ENCODE measurements around the gene BCL10. TPM values are rescaled to one million over a fixed set of nuclear protein-coding genes. Genes with fewer than 3 reads are reported as not detected.
A peak's percentile ranks its signal among the peaks of the same experiment; 100 is the strongest.
"Not testable (repeated sequence)": the region's sequence is repeated elsewhere in the genome, so short reads cannot be mapped to it uniquely, and the experiment has no call there.

Gene BCL10
- total RNA-seq, 2 donors from 2014 or later = 108 to 115 TPM

- no peak for ATAC-seq
- intact Hi-C loops (cut with DNase I, micrococcal nuclease) = no loop called here
- DNase-seq = peak in 1 of 2 donors; percentile 31
Measured at GRCh38 chr1:85276978-85277639, 677 bp upstream of the BCL10 start.

- no peak for ATAC-seq
- DNase-seq = peak in 1 of 2 donors; percentile 34
- intact Hi-C loops (cut with DNase I, micrococcal nuclease) = no loop called here
Measured at GRCh38 chr1:85275701-85276214, 674 bp downstream of the BCL10 start.

GRCh38 chr1:85274969-85275453 lies 1.4 kb downstream of the BCL10 start:
- intact Hi-C loops (cut with DNase I, micrococcal nuclease) = no loop called here
- DNase-seq = no peak
- peak; percentile 60 for ATAC-seq

GRCh38 chr1:85273397-85273796 lies 3.0 kb downstream of the BCL10 start:
- intact Hi-C loops (cut with DNase I, micrococcal nuclease) = no loop called here
- no peak for DNase-seq
- ATAC-seq = no peak

- intact Hi-C loops (cut with DNase I, micrococcal nuclease) = no loop called here
- no peak for DNase-seq
- ATAC-seq = peak; percentile 77
Measured at GRCh38 chr1:85268801-85269585, 7.4 kb downstream of the BCL10 start.

- ATAC-seq (no peak), DNase-seq (no peak)
- intact Hi-C loops (cut with DNase I, micrococcal nuclease) = no loop called here
Measured at GRCh38 chr1:85267313-85267712, 9.1 kb downstream of the BCL10 start.

GRCh38 chr1:85264150-85264549 lies 12.3 kb downstream of the BCL10 start:
- intact Hi-C loops (cut with DNase I, micrococcal nuclease) = no loop called here
- ATAC-seq (no peak), DNase-seq (no peak)

GRCh38 chr1:85262985-85263384 lies 13.4 kb downstream of the BCL10 start:
- ATAC-seq (no peak), DNase-seq (no peak)
- intact Hi-C loops (cut with DNase I, micrococcal nuclease) = no loop called here

- ATAC-seq (peak; percentile 5), DNase-seq (no peak)
- intact Hi-C loops (cut with DNase I, micrococcal nuclease) = loop anchor here (5.0 to 10.0 kb wide), 2 partner anchors 315 to 323 kb away; no protein-coding TSS in a partner anchor
Measured at GRCh38 chr1:85259912-85260274, 16.5 kb downstream of the BCL10 start.

- ATAC-seq (peak; percentile 90), DNase-seq (peak; percentile 93 to 98)
- intact Hi-C loops (cut with DNase I, micrococcal nuclease) = loop anchor here (5.0 to 10.0 kb wide), 2 partner anchors 315 to 322 kb away; no protein-coding TSS in a partner anchor
Measured at GRCh38 chr1:85259118-85259911, 17.1 kb downstream of the BCL10 start, which contains the start of gene C1orf52. Gene C1orf52 (minus strand): TSS chr1:85259662. CDS start chr1:85259633, 29 bp downstream.

GRCh38 chr1:85258536-85259117 lies 17.8 kb downstream of the BCL10 start:
- DNase-seq = no peak
- ATAC-seq = peak; percentile 24
- intact Hi-C loops (cut with DNase I, micrococcal nuclease) = loop anchor here (5.0 to 10.0 kb wide), 2 partner anchors 314 to 321 kb away; no protein-coding TSS in a partner anchor

- ATAC-seq; intact Hi-C loops (cut with DNase I, micrococcal nuclease); DNase-seq: not testable (repeated sequence)
Measured at GRCh38 chr1:85249042-85249441, 27.4 kb downstream of the BCL10 start.

GRCh38 chr1:85245891-85246290 lies 30.5 kb downstream of the BCL10 start:
- no peak for ATAC-seq
- intact Hi-C loops (cut with DNase I, micrococcal nuclease) = no loop called here
- no peak for DNase-seq

GRCh38 chr1:85245456-85245855 lies 31.0 kb downstream of the BCL10 start:
- DNase-seq (no peak), ATAC-seq (no peak)

GRCh38 chr1:85244271-85245061 lies 32.0 kb downstream of the BCL10 start:
- ATAC-seq (no peak), DNase-seq (no peak)
- intact Hi-C loops (cut with DNase I, micrococcal nuclease) = no loop called here

More at GRCh38 chr1:85245456-85245855, 31.0 kb downstream of the BCL10 start:
- intact Hi-C loops (cut with DNase I, micrococcal nuclease) = no loop called here

GRCh38 chr1:85243372-85243771 lies 33.1 kb downstream of the BCL10 start:
- ATAC-seq = no peak
- no peak for DNase-seq
- intact Hi-C loops (cut with DNase I, micrococcal nuclease) = no loop called here

GRCh38 chr1:85240643-85241042 lies 35.8 kb downstream of the BCL10 start:
- no peak for ATAC-seq
- intact Hi-C loops (cut with DNase I, micrococcal nuclease) = no loop called here
- DNase-seq = no peak

GRCh38 chr1:85240174-85240601 lies 36.2 kb downstream of the BCL10 start:
- ATAC-seq (peak; percentile 37), DNase-seq (no peak)
- intact Hi-C loops (cut with DNase I, micrococcal nuclease) = no loop called here

Measured in left colon (tissue), 2 donors.